B cell (primary cell): ENCODE measurements around the gene FMN1. TPM values are rescaled to one million over a fixed set of nuclear protein-coding genes. Genes with fewer than 3 reads are reported as not detected.

Source experiments
- ATAC-seq: fragments of 200-7000 bp; cut with Tn5 transposase; one replicate; pipeline ENCODE4 v1.10.0; 2021; ENCODE audit warnings: low read depth, mild to moderate bottlenecking, moderate number of reproducible peaks, moderate library complexity
- CTCF ChIA-PET: fragments of 350-600 bp; sonication (Branson Sonifier 250); formaldehyde crosslinking; loops from one replicate; lab custom pipeline; 2021; ENCODE audit warnings: antibody characterized with exemption, inconsistent platforms; lab: Charles Lee
- POLR2A ChIA-PET: fragments of 350-600 bp; sonication (Branson Sonifier 250); formaldehyde crosslinking; loops from one replicate; lab custom pipeline; 2021; ENCODE audit warnings: antibody characterized with exemption; lab: Charles Lee
- DNase-seq: peaks from one replicate; pipeline ENCODE4 v3.0.0; 2013
- H2AFZ ChIP-seq: 2 replicates; pipeline ENCODE4 v1.6.1; 2012; ENCODE audit warnings: mild to moderate bottlenecking, low read depth, low read length; ENCODE audit not compliant: insufficient read depth, poor library complexity, severe bottlenecking
- H3K27ac ChIP-seq, 2 donors: 1 replicate in 1 of 2; 2 replicates in 1 of 2; pipeline ENCODE4 v1.5.1; 2012 to 2013; ENCODE audit warnings: low read length in 2 of 2, mild to moderate bottlenecking in 2 of 2, moderate library complexity in 1 of 2
- H3K27me3 ChIP-seq, 4 experiments: fragments of 200-600 bp in 1 of 4; sonication (generic) in 1 of 4; replicated peaks in 1 of 4; 1 replicate in 2 of 4; 2 replicates in 2 of 4; pipeline versions ENCODE4 v1.6.1 to v1.7.0; 2013 to 2016; ENCODE audit warnings: low read length in 3 of 4, mild to moderate bottlenecking in 2 of 4, mixed read lengths in 1 of 4, moderate library complexity in 1 of 4; ENCODE audit not compliant: insufficient read depth in 4 of 4, control insufficient read depth in 3 of 4; ENCODE audit errors: control extremely low read depth in 1 of 4
- H3K36me3 ChIP-seq, 2 experiments: replicated peaks in 1 of 2; 1 replicate in 1 of 2; 2 replicates in 1 of 2; pipeline versions ENCODE4 v1.6.1 to v1.7.1; 2013; ENCODE audit warnings: low read length in 1 of 2; ENCODE audit not compliant: insufficient read depth in 2 of 2, control insufficient read depth in 1 of 2; ENCODE audit errors: control extremely low read depth in 1 of 2, extremely low read depth in 1 of 2
- H3K4me1 ChIP-seq, 2 donors: fragments of 200-600 bp in 1 of 2; sonication (generic) in 1 of 2; 1 replicate in 1 of 2; 2 replicates in 1 of 2; pipeline versions ENCODE4 v1.5.1 to v1.6.1; 2013 to 2017; ENCODE audit warnings: low read length in 2 of 2; ENCODE audit not compliant: control insufficient read depth in 2 of 2, insufficient read depth in 2 of 2
- H3K4me2 ChIP-seq: replicated peaks from 2 replicates; pipeline ENCODE3; 2012; ENCODE audit warnings: mild to moderate bottlenecking, low read depth, low read length; ENCODE audit not compliant: poor library complexity, severe bottlenecking
- H3K4me3 ChIP-seq, 5 experiments: fragments of 200-600 bp in 1 of 5; sonication (generic) in 1 of 5; 1 replicate in 3 of 5; 2 replicates in 2 of 5; pipeline versions ENCODE4 v1.5.1 to v1.7.0; 2011 to 2016; ENCODE audit warnings: low read length in 4 of 5, mild to moderate bottlenecking in 4 of 5, low read depth in 2 of 5, control low read depth in 1 of 5, moderate library complexity in 1 of 5; ENCODE audit not compliant: insufficient read depth in 1 of 5; ENCODE audit errors: control extremely low read depth in 1 of 5, extremely low read depth in 1 of 5
- H3K79me2 ChIP-seq: fragments of 200-600 bp; sonication (generic); one replicate; pipeline ENCODE4 v1.6.0; 2016; ENCODE audit warnings: low read length; ENCODE audit not compliant: control insufficient read depth, insufficient read depth
- H3K9ac ChIP-seq: fragments of 200-600 bp; sonication (generic); 2 replicates; pipeline ENCODE4 v1.6.1; 2017; ENCODE audit warnings: mild to moderate bottlenecking, low read length, moderate library complexity
- H3K9me3 ChIP-seq, 3 donors: one replicate each; pipeline versions ENCODE4 v1.6.1 to v1.7.1; 2013; ENCODE audit warnings: low read length in 2 of 3; ENCODE audit not compliant: control insufficient read depth in 2 of 3, insufficient read depth in 1 of 3; ENCODE audit errors: control extremely low read depth in 1 of 3
- H4K20me1 ChIP-seq: 2 replicates; pipeline ENCODE4 v1.6.0; 2012; ENCODE audit warnings: mild to moderate bottlenecking, low read length; ENCODE audit not compliant: insufficient read depth, control insufficient read depth, poor library complexity, severe bottlenecking
- H3K27ac Mint-ChIP-seq: one replicate; pipeline ENCODE4 v1.8.0; 2021; ENCODE audit warnings: mixed read lengths
- H3K27me3 Mint-ChIP-seq: one replicate; pipeline ENCODE4 v1.8.0; 2021; ENCODE audit warnings: mixed read lengths
- H3K4me1 Mint-ChIP-seq: one replicate; pipeline ENCODE4 v1.8.0; 2021; ENCODE audit warnings: mixed read lengths
- H3K4me3 Mint-ChIP-seq: one replicate; pipeline ENCODE4 v1.8.0; 2021; ENCODE audit warnings: mixed read lengths
- H3K9me3 Mint-ChIP-seq: one replicate; pipeline ENCODE4 v1.8.0; 2022; ENCODE audit warnings: mixed read lengths; ENCODE audit not compliant: insufficient read depth
- EZH2 ChIP-seq: IDR thresholded peaks from 2 replicates; pipeline ENCODE4 v1.6.1; 2012; ENCODE audit warnings: borderline replicate concordance, low read depth, mild to moderate bottlenecking, moderate library complexity, low read length; ENCODE audit not compliant: insufficient read depth, poor library complexity, severe bottlenecking
- WGBS: methylation state at CpG from one replicate; pipeline ENCODE4 v1.1.5; 2013; ENCODE audit warnings: missing lambda C conversion rate; ENCODE audit not compliant: insufficient coverage; 5-methylcytosine and 5-hydroxymethylcytosine counted together
- intact Hi-C: fragments of 100-400 bp; cut with micrococcal nuclease; formaldehyde crosslinking; loops from one replicate; pipeline ENCODE4 v1.10.0; 2022
- polyA plus RNA-seq: library from polyadenylated mRNA; depleted of rRNA; stranded (reverse); fragments of >200 nt; gene quantifications from 2 replicates; pipeline ENCODE4 v1.2.3, GENCODE V29; 2012
- total RNA-seq, 2 donors: library from RNA; stranded (reverse); fragments of 120-200 nt in 1 of 2; gene quantifications; 1 replicate in 1 of 2; 2 replicates in 1 of 2; pipeline versions ENCODE4 v1.2.3 to v1.2.4, GENCODE V29; 2013 to 2022
- TF ChIP-seq, protein P1 (sequence below): fragments of 200-600 bp; IDR thresholded peaks from one replicate; pipeline ENCODE4 v1.8.0; 2022; ENCODE audit warnings: antibody characterized with exemption, mild to moderate bottlenecking

FMN1 gene
- total and polyA plus RNA-seq, 2 donors (not counting 1 experiment from before 2014, with no cell fraction given): 0.21 to 0.96 TPM

DNA sequence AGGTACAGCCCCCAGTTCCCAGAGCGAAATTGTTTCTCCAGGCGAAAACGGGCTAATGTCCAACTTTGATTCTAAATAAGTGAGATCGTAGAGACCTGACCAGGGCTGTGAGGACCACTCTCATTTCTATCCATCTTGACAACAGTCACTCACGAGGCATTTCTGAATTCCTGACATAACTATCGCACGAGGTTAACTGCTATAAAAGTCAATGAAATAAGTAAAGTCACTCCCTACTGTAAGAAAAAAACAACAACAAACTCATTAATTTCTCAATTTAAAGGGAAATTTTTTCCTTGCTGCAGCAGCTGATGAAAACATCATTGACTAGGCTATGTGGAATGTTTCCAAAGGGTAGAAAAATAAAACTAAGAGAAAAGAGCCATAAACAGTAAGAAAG lies 407.6 kb downstream of the FMN1 start:
- H2AFZ ChIP-seq: no peak overlapping the region
- H3K4me3 ChIP-seq: no peak overlapping the region
- no peaks in the 10 kb centered on the region for H3K79me2 ChIP-seq
- H3K9me3 ChIP-seq: no peaks in the 10 kb centered on the region
- ATAC-seq (no peak), DNase-seq (no peak)
- intact Hi-C loops: no loop called here
- no peak overlapping the region for H3K4me2 ChIP-seq
- no peaks in the 10 kb centered on the region for H3K4me1 ChIP-seq
- no peak for TF ChIP-seq EZH2
- TF ChIP-seq, protein P1, sequence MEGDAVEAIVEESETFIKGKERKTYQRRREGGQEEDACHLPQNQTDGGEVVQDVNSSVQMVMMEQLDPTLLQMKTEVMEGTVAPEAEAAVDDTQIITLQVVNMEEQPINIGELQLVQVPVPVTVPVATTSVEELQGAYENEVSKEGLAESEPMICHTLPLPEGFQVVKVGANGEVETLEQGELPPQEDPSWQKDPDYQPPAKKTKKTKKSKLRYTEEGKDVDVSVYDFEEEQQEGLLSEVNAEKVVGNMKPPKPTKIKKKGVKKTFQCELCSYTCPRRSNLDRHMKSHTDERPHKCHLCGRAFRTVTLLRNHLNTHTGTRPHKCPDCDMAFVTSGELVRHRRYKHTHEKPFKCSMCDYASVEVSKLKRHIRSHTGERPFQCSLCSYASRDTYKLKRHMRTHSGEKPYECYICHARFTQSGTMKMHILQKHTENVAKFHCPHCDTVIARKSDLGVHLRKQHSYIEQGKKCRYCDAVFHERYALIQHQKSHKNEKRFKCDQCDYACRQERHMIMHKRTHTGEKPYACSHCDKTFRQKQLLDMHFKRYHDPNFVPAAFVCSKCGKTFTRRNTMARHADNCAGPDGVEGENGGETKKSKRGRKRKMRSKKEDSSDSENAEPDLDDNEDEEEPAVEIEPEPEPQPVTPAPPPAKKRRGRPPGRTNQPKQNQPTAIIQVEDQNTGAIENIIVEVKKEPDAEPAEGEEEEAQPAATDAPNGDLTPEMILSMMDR: no peak
- H3K27me3 Mint-ChIP-seq: peaks cover 14% of the 10 kb centered on the region
- H3K27ac ChIP-seq: no peak overlapping the region
- WGBS: 92% methylated on average over 4 of the region's 7 CpGs
- POLR2A ChIA-PET: no interaction called here
- H4K20me1 ChIP-seq: no peaks in the 10 kb centered on the region
- H3K9me3 Mint-ChIP-seq: no peaks in the 10 kb centered on the region
- H3K4me1 Mint-ChIP-seq: no peaks in the 10 kb centered on the region
- no peak overlapping the region for H3K4me3 Mint-ChIP-seq
- H3K27ac Mint-ChIP-seq: no peak overlapping the region
- CTCF ChIA-PET: interaction anchor here (2.1 kb wide), 1 partner anchor 57 kb away, joined by 4 read pairs; no protein-coding TSS in a partner anchor
- no peak overlapping the region for H3K9ac ChIP-seq
- H3K27me3 ChIP-seq: peaks cover 0 to 2% (median 0%) of the 10 kb centered on the region in 4 experiments
- H3K36me3 ChIP-seq: no peaks in the 10 kb centered on the region

DNA sequence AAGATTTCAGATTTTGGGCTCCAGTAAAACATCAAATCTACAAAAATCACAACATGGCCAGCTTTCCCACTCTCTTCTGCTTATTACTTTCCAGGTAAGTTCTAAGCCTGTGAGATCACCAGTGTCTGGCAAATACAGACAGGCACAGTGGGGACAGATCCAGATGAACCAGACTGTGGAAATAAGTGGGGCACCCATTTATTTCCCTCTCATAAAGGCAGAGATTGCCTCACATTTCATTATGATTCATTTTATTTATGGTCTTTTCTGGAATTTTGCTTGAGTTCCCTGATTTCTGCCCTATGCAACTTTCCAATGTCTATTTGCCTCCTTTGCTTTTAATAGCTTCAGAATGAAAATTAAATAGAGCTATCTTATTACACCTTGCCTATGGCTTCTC lies 409.9 kb downstream of the FMN1 start:
- POLR2A ChIA-PET: no interaction called here
- H3K4me1 ChIP-seq: no peaks in the 10 kb centered on the region
- intact Hi-C loops: no loop called here
- H3K4me3 ChIP-seq: no peak overlapping the region
- CTCF ChIA-PET: no interaction called here
- H3K4me2 ChIP-seq: no peak overlapping the region
- H3K9ac ChIP-seq: no peak overlapping the region
- no peak overlapping the region for H3K27ac ChIP-seq
- H3K36me3 ChIP-seq: no peaks in the 10 kb centered on the region
- Mint-ChIP-seq H3K4me3 (no peak overlapping the region), H3K9me3 (no peaks in the 10 kb centered on the region), H3K27ac (no peak overlapping the region), H3K4me1 (no peaks in the 10 kb centered on the region), H3K27me3 (peaks cover 13% of the 10 kb centered on the region)
- no peak overlapping the region for H2AFZ ChIP-seq
- ATAC-seq: no peak
- peaks cover 0 to 2% (median 0%) of the 10 kb centered on the region in 4 experiments for H3K27me3 ChIP-seq
- no peaks in the 10 kb centered on the region for H3K79me2 ChIP-seq
- no peaks in the 10 kb centered on the region for H3K9me3 ChIP-seq
- TF ChIP-seq, protein P1: no peak
- TF ChIP-seq EZH2: no peak
- no peaks in the 10 kb centered on the region for H4K20me1 ChIP-seq
- no peak for DNase-seq
